ENCODE results near the gene SLC13A2.

The SLC13A2 gene

DNA sequence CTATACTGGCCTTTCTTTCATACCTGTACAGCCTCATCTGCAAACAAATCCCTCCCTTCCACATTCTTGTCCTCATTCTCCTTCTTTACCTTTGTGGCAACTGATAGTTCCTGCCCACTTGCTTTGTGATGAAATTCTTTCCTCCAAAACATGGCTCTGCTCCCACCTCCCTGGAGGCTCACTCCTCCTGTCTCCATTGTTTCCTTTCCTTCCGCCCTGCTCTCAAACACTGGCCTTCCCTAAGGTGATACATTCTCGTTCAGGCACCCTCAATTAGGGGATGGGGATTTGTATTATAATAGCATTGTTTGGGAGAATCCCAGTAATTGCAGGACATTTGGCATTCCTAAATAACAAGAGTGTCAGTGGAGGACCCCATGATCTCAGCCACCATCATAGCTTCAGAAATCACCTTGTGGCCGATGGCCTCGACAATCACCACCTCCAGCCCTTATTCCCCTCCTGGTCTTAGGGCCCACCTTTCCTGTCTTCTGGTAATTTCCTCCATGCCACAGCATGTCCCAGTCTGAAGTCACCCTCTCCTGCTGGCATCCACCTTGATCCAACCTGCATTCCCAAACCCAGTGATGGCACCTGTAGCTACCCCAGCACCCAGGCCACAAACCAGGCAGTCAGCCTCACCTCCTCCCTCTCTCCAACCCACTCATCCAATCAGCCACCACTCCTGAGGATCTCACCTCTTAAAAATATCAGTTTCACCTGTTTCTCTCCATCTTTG, 71.1 kb downstream of the SLC13A2 start:
- TF ChIP-seq NFIC (IDR thresholded peaks at IDR 0.05) (no peak), CEBPB (IDR thresholded peaks at IDR 0.05) (no peak), ZBTB7A (IDR thresholded peaks at IDR 0.05; ENCODE audit: low read depth) (no peak), TEAD4 (IDR thresholded peaks at IDR 0.05) (no peak)
- TF ChIP-seq, protein P1, sequence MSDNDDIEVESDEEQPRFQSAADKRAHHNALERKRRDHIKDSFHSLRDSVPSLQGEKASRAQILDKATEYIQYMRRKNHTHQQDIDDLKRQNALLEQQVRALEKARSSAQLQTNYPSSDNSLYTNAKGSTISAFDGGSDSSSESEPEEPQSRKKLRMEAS (IDR thresholded peaks at IDR 0.05): no peak
- TF ChIP-seq, protein P2, sequence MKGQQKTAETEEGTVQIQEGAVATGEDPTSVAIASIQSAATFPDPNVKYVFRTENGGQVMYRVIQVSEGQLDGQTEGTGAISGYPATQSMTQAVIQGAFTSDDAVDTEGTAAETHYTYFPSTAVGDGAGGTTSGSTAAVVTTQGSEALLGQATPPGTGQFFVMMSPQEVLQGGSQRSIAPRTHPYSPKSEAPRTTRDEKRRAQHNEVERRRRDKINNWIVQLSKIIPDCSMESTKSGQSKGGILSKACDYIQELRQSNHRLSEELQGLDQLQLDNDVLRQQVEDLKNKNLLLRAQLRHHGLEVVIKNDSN (IDR thresholded peaks at IDR 0.05): no peak

DNA sequence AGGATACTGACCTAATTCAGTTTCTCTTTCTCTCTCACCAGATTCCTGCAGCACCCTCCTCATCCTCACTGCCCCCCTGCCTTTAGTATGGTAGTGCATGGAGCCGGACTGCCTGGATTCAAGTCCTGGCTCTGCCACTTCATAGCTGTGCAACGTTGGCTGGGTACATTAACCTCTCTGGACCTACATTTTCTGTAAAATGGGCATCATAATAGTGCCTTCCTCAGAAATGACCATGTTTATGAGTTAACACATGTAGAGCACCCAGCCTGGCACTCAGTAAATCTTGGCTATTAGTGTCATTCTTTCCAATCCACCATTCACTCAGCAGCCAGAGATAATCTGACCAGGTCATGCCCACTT, 71.7 kb downstream of the SLC13A2 start:
- TF ChIP-seq TCF12 (IDR thresholded peaks at IDR 0.05; ENCODE audit: low read depth): no peak
- TF ChIP-seq, protein P2 (IDR thresholded peaks at IDR 0.05): no peak
- TF ChIP-seq YY1 (IDR thresholded peaks at IDR 0.05; ENCODE audit: low read depth): no peak
- no peak for TF ChIP-seq TAF1 (IDR thresholded peaks at IDR 0.05; ENCODE audit: low read depth)
- TF ChIP-seq FOXM1 (IDR thresholded peaks at IDR 0.05; ENCODE audit: borderline replicate concordance, low read depth): no peak
- TF ChIP-seq, protein P3, sequence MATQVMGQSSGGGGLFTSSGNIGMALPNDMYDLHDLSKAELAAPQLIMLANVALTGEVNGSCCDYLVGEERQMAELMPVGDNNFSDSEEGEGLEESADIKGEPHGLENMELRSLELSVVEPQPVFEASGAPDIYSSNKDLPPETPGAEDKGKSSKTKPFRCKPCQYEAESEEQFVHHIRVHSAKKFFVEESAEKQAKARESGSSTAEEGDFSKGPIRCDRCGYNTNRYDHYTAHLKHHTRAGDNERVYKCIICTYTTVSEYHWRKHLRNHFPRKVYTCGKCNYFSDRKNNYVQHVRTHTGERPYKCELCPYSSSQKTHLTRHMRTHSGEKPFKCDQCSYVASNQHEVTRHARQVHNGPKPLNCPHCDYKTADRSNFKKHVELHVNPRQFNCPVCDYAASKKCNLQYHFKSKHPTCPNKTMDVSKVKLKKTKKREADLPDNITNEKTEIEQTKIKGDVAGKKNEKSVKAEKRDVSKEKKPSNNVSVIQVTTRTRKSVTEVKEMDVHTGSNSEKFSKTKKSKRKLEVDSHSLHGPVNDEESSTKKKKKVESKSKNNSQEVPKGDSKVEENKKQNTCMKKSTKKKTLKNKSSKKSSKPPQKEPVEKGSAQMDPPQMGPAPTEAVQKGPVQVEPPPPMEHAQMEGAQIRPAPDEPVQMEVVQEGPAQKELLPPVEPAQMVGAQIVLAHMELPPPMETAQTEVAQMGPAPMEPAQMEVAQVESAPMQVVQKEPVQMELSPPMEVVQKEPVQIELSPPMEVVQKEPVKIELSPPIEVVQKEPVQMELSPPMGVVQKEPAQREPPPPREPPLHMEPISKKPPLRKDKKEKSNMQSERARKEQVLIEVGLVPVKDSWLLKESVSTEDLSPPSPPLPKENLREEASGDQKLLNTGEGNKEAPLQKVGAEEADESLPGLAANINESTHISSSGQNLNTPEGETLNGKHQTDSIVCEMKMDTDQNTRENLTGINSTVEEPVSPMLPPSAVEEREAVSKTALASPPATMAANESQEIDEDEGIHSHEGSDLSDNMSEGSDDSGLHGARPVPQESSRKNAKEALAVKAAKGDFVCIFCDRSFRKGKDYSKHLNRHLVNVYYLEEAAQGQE (IDR thresholded peaks at IDR 0.05; ENCODE audit: low read depth): no peak
- TF ChIP-seq ZBTB7A (IDR thresholded peaks at IDR 0.05; ENCODE audit: low read depth): no peak

DNA sequence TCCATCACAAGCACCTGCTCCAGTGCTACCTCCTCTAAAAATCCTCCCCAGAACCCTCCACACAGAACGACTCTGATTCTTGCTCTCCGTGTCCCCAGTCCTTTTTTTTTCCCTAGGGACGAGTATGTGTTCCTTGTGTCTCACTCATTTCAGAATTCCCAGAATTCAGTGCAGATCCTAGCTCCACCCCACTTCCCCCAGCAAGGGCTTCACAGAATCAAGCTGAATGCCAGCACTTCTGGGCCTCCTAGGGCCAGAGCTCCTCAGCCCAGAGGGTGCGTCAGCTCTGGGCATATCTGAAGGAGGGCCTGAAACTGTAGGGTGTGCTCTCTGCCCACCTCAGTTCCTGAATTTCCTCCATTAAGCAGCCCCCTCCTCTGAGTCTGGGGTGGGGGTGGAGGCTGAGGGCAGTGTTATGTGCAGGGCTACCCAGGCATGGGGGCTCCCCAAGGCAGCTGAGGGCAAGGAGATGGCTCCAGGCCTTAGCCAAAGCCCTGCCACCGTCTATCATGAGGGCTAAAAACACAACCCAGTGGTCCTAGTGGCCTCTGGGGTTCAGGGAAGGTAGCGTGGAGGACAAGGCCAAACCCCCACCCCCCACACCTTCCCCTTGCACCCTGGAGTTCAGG, 72.5 kb downstream of the SLC13A2 start:
- no peak for TF ChIP-seq YY1 (IDR thresholded peaks at IDR 0.05; ENCODE audit: low read depth)
- no peak for TF ChIP-seq EGR1 (IDR thresholded peaks at IDR 0.05)
- no peak for TF ChIP-seq TAF1 (IDR thresholded peaks at IDR 0.05; ENCODE audit: low read depth)
- no peak for TF ChIP-seq NFIC (IDR thresholded peaks at IDR 0.05)
- TF ChIP-seq, protein P3 (IDR thresholded peaks at IDR 0.05; ENCODE audit: low read depth): no peak

DNA sequence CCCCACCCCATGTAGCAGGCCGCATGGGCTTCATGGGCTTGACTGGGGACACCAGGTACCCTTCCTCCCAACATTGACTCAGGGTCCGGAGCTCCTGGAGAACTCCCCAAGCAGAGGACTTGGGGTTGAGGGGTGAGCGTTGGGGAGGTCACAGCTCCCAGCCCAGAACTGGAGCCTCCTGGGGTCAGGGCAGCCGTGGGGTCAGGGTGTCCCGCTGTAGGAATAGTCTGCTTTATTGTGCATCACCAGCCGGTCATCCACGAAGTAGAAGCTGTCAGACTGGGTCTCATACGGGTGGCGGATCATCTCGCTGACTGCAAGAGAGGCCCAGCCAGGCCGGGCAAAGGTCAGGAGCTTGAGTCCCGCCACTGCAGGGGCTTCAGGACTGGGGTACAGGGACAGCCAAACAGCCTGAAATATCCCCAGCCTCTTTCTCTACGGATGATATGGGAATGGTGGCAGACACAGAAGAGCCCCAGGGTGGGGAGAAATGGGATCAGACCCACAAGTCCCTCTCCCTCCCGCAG, 73.7 kb downstream of the SLC13A2 start:
- TF ChIP-seq, protein P3 (IDR thresholded peaks at IDR 0.05; ENCODE audit: low read depth): no peak
- TF ChIP-seq NFIC (IDR thresholded peaks at IDR 0.05) (no peak), FOXM1 (IDR thresholded peaks at IDR 0.05; ENCODE audit: borderline replicate concordance, low read depth) (no peak), RAD21 (IDR thresholded peaks at IDR 0.05; ENCODE audit: low read depth) (no peak), TAF1 (IDR thresholded peaks at IDR 0.05; ENCODE audit: low read depth) (no peak), CREB1 (IDR thresholded peaks at IDR 0.05; ENCODE audit: low read depth) (no peak), ZBTB7A (IDR thresholded peaks at IDR 0.05; ENCODE audit: low read depth) (no peak), YY1 (IDR thresholded peaks at IDR 0.05; ENCODE audit: low read depth) (no peak), TCF12 (IDR thresholded peaks at IDR 0.05; ENCODE audit: low read depth) (no peak), EGR1 (IDR thresholded peaks at IDR 0.05) (no peak), TEAD4 (IDR thresholded peaks at IDR 0.05) (no peak), CEBPB (IDR thresholded peaks at IDR 0.05) (no peak), EP300 (IDR thresholded peaks at IDR 0.05; ENCODE audit: borderline replicate concordance) (no peak)
- TF ChIP-seq, protein P1 (IDR thresholded peaks at IDR 0.05): no peak
- TF ChIP-seq, protein P2 (IDR thresholded peaks at IDR 0.05): no peak
